GM19240 (cell line): ENCODE data around the gene AZGP1.
"Not testable (repeated sequence)": the region's sequence is repeated elsewhere in the genome, so short reads cannot be mapped to it uniquely, and the experiment has no call there.

Experiments
- DNase-seq: peaks from one replicate; pipeline ENCODE4 v3.0.0; 2011; ENCODE audit warnings: low spot score; ENCODE audit not compliant: insufficient read length

AZGP1 gene

GRCh38 chr7:99975782-99976521 lies at the start of gene AZGP1:
Gene AZGP1, minus strand, starts transcription at chr7:99976031. Its CDS starts 11 bp downstream, at chr7:99976020.
- DNase-seq: no peak

- DNase-seq: no peak
Measured at GRCh38 chr7:100024020-100024619, 48.3 kb upstream of the AZGP1 start.

GRCh38 chr7:100023526-100023925 lies 47.7 kb upstream of the AZGP1 start:
- no peak for DNase-seq

GRCh38 chr7:100022621-100023020 lies 46.8 kb upstream of the AZGP1 start:
- DNase-seq: no peak

- no peak for DNase-seq
Measured at GRCh38 chr7:100021297-100021696, 45.5 kb upstream of the AZGP1 start.

- DNase-seq: no peak
Measured at GRCh38 chr7:100019908-100020307, 44.1 kb upstream of the AZGP1 start.

GRCh38 chr7:100017875-100018274 lies 42.0 kb upstream of the AZGP1 start:
- DNase-seq: no peak

- DNase-seq: no peak
Measured at GRCh38 chr7:100017300-100017699, 41.5 kb upstream of the AZGP1 start.

GRCh38 chr7:100016215-100016901 lies 40.5 kb upstream of the AZGP1 start:
- no peak for DNase-seq

- DNase-seq: peak; percentile 96
Measured at GRCh38 chr7:100015232-100016214, 39.7 kb upstream of the AZGP1 start, which contains the start of gene ZKSCAN1. Gene ZKSCAN1, plus strand, starts transcription at chr7:100015596. Its CDS starts 7,911 bp downstream, at chr7:100023507.

GRCh38 chr7:100013328-100013676 lies 37.5 kb upstream of the AZGP1 start:
- DNase-seq: no peak

GRCh38 chr7:100012385-100013327 lies 36.8 kb upstream of the AZGP1 start:
- not testable (repeated sequence) for DNase-seq

GRCh38 chr7:100011516-100011915 lies 35.7 kb upstream of the AZGP1 start:
- DNase-seq: no peak

- no peak for DNase-seq
Measured at GRCh38 chr7:100010901-100011300, 35.1 kb upstream of the AZGP1 start.

- not testable (repeated sequence) for DNase-seq
Measured at GRCh38 chr7:100009952-100010351, 34.1 kb upstream of the AZGP1 start.

- no peak for DNase-seq
Measured at GRCh38 chr7:100008525-100008924, 32.7 kb upstream of the AZGP1 start.

GRCh38 chr7:100007887-100008286 lies 32.1 kb upstream of the AZGP1 start:
- DNase-seq: no peak

- no peak for DNase-seq
Measured at GRCh38 chr7:100003711-100004661, 28.2 kb upstream of the AZGP1 start.

GRCh38 chr7:100000239-100000638 lies 24.4 kb upstream of the AZGP1 start:
- DNase-seq: no peak
